CD4-positive, alpha-beta T cell treated with Interleukin-15 for 1 hour (primary cell): ENCODE measurements around the gene ZNF552.

Experiments used
- DNase-seq: peaks from one replicate; pipeline ENCODE4 v3.0.0-alpha.2; 2020

The ZNF552 gene

DNA sequence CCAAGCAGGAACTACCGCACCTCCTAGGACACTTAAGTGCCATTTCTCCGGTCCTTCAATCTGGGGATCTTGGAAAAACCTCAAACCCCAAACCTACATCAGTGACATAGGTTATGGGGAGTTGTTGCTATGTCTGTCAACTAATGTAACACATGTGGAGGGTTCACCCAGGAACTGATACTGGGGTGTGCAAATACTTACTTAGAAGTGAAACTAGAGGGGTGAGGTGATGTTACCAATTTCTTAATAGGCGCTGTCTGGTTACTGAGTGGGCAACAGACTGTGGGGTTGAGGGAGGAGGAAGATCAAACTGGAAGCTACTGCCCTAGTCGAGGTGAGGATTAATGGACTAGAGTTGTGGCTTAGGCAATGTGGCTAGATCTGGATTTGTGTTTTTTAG lies 43.3 kb downstream of the ZNF552 start:
- no peak for DNase-seq

DNA sequence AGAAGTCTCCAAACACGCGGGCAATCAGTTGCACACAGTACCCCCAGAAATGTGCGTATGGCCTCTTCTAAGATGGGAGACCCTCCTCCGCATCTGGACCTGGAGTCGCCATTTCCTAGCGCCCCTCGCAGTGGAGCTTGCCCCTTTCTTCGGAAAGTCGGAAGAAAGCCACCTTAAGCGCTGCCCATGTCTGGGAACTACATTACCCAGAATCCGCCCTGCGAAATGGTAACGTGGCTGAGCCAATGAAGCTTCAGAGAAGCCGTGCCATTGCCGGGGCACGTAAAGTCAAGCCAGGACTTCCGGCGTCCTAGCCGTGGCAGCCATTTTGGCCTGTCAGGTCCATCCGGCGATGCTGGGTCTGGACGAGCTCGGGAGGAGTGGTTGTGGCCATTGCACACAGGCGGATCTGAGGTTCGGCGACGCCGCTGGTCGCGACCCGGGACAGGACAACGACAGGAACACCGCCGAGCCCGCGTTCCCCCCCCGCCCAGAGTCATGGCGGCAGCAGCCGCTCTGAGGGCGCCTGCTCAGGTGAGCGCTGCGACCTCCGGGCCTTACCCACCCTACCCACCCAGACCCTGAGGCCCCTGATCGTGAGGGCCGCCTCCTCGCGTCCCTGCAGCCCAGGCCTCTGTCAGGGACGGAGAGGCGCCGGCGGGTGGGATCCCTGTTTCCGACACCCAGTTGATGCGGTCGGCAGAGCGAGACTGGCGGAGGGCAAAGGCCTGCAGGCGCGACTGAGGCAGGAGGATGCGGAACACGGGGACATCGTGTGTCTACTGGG lies 45.2 kb downstream of the ZNF552 start, which contains the start of gene ZNF586:
TSS of gene ZNF586 (plus strand) at position 332 of the 787 bp plus-strand sequence. CDS start at position 499, 167 bp downstream.
- peak; percentile 89 for DNase-seq

DNA sequence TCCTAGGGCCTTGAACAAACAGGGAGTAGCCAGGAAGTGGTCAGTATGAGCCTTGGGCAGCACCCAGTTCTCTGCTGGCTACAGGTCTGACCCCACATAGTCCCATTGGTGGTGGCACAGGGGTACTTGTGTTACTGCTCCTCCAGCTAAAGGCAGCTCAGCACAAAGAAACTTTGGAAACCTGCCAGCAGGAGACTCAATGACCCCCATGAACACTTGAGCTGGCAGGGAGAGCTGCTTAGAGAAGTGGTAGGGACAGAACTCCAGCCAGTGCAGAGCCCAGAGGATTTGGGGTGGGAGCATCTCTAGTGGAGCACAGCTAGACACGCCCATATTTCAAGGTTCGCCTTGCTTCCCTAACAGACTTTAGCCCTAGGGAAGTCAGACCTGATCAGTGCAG lies 55.6 kb downstream of the ZNF552 start:
- DNase-seq = no peak

DNA sequence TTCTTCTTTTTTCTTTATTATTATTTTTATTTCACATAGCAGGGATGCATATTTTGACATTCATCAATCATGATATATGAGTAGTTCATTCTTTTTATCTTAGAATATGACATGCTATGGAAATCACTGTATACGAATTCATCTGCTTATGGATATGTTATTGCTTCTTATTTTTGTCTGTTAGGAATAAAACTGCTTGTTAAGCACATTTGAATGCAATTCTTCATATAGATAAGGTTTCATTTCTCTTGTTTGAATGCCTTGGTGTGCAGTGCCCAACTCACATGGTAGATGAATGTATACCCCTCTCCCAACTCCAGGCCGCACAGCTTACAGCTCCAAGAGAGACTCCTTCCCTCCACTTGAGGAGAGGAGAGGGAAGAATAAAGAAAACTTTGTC lies 56.8 kb downstream of the ZNF552 start:
- DNase-seq = no peak
